Measurements from ENCODE around the gene IWS1. TPM values are rescaled to one million over a fixed set of nuclear protein-coding genes. Genes with fewer than 3 reads are reported as not detected.

The IWS1 gene
- total RNA-seq, 4 donors from 2014 or later: 8.5 to 47.4 (median 33.1) TPM

DNA sequence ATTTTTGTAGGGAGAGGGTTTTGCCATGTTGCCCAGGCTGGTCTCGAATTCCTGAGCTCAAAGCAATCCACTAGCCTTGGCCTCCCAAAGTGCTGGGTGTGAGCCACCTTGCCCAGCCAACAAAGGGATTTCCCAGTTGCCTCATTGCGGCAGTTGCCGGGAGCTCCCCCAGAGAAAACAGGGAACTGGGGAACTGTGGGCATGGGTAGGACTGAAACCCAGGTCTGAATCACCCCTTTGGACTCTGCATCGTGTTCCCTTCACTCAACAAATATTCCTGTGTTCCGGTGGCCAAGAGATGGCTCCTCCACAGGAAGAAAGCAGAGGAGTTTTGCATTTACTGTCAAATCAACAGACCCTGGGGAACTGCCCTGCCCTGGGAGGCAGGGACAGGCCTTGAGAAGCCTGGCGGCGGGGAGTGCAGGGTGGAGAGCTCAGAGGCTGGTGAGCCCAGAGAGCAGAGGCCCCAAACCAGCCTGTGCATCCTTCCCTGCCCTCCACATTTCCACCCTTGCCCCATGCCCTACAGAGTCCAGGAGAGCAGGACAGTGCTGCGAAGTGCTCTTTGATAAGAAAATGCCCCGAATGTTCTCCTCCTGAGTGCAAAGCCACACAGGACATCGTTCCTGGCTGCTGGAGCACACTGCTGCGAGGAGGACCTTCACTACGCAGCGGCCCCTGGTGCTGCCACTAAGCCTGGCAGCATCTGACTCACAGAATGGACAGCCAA is 34.1 kb upstream of the IWS1 start:
- H3K4me1 ChIP-seq: no peaks in the 10 kb centered on the region
- TF ChIP-seq POLR2A (IDR thresholded peaks at IDR 0.05): no peak
- TF ChIP-seq, protein P1, sequence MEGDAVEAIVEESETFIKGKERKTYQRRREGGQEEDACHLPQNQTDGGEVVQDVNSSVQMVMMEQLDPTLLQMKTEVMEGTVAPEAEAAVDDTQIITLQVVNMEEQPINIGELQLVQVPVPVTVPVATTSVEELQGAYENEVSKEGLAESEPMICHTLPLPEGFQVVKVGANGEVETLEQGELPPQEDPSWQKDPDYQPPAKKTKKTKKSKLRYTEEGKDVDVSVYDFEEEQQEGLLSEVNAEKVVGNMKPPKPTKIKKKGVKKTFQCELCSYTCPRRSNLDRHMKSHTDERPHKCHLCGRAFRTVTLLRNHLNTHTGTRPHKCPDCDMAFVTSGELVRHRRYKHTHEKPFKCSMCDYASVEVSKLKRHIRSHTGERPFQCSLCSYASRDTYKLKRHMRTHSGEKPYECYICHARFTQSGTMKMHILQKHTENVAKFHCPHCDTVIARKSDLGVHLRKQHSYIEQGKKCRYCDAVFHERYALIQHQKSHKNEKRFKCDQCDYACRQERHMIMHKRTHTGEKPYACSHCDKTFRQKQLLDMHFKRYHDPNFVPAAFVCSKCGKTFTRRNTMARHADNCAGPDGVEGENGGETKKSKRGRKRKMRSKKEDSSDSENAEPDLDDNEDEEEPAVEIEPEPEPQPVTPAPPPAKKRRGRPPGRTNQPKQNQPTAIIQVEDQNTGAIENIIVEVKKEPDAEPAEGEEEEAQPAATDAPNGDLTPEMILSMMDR (IDR thresholded peaks at IDR 0.05): no peak
- DNase-seq: no peak
- no peaks in the 10 kb centered on the region for H3K36me3 ChIP-seq
- no peak overlapping the region for H3K27ac ChIP-seq
- no peaks in the 10 kb centered on the region for H3K27me3 ChIP-seq
- intact Hi-C loops (cut with DNase I; ENCODE audit: low total_unique reads): no loop called here
- H3K9me3 ChIP-seq: no peaks in the 10 kb centered on the region
- H3K4me3 ChIP-seq: no peak overlapping the region

DNA sequence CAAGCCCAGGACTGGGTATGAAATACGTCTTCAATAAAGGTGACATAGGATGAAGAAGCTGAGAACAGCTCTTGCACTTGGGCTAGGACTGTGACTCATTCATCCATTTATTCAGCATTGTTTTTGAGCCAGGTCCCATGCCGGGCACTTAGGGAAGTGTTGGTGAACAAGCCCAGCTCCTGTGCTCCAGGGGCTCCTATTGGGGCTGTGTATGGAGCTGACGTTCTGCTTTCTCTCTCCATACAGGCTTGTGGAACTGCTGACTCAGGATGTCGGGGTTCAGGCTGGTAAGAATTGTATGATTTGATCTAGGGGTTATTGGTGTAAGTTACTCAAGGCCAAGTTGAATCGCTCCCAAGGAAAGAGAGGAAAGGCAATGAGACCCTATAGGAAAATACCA is 33.2 kb upstream of the IWS1 start:
- Histone ChIP-seq H3K36me3 (no peaks in the 10 kb centered on the region), H3K4me1 (no peaks in the 10 kb centered on the region), H3K27me3 (no peaks in the 10 kb centered on the region), H3K4me3 (no peak overlapping the region), H3K27ac (no peak overlapping the region), H3K9me3 (no peaks in the 10 kb centered on the region)
- TF ChIP-seq, protein P1 (IDR thresholded peaks at IDR 0.05): no peak
- no peak for TF ChIP-seq POLR2A (IDR thresholded peaks at IDR 0.05)
- no peak for DNase-seq
- intact Hi-C loops (cut with DNase I; ENCODE audit: low total_unique reads): no loop called here

DNA sequence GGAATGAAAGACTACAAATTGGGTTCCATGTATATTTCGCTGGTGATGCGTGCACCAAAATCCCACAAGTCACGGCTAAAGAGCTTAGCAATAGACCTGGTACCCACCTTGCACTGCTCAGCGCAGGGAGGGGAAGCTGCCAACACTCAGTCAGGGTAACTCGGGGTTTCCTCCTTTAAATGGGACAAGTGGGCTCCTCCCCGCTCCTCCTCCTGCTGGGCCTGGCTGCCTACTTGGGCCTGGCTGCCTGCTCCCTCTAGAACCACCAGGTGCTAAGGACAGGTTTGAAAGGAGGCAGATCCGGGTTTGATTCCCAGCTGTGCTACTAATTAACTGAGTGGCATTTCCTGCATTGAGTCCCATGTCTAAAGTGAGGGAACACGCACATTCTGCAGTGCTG is 32.6 kb upstream of the IWS1 start:
- no peak for DNase-seq
- intact Hi-C loops (cut with DNase I; ENCODE audit: low total_unique reads): no loop called here

DNA sequence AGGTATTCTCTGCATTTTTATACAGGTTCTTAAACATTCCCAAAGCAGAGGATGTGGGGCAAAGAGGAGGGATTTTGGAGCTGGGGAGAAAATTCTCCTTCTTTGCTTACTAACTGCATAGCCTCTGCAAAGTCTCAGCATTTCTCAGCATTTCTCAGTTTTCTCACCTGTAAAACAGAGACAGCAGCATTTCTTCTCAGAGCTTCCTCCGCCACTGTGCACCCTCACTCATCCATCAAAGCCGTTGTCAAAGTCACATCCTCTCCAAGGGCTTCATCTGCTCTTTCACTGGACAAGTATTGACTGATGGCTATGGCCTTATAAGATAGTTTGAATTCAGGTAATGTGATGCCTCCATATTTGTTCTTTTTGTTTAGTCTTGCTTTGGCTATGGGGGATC is 26.6 kb upstream of the IWS1 start:
- no peaks in the 10 kb centered on the region for H3K4me1 ChIP-seq
- H3K9me3 ChIP-seq: no peaks in the 10 kb centered on the region
- H3K27ac ChIP-seq: no peak overlapping the region
- H3K4me3 ChIP-seq: no peak overlapping the region
- no peaks in the 10 kb centered on the region for H3K36me3 ChIP-seq
- H3K27me3 ChIP-seq: no peaks in the 10 kb centered on the region
- DNase-seq: no peak
- no peak for TF ChIP-seq POLR2A (IDR thresholded peaks at IDR 0.05)
- TF ChIP-seq, protein P1 (IDR thresholded peaks at IDR 0.05): no peak
- intact Hi-C loops (cut with DNase I; ENCODE audit: low total_unique reads): no loop called here

More for the DNA sequence above, 32.6 kb upstream of the IWS1 start:
- Histone ChIP-seq H3K4me3 (no peak overlapping the region), H3K36me3 (no peaks in the 10 kb centered on the region), H3K4me1 (no peaks in the 10 kb centered on the region), H3K27ac (no peak overlapping the region), H3K27me3 (no peaks in the 10 kb centered on the region), H3K9me3 (no peaks in the 10 kb centered on the region)
- no peak for TF ChIP-seq POLR2A (IDR thresholded peaks at IDR 0.05)
- TF ChIP-seq, protein P1 (IDR thresholded peaks at IDR 0.05): no peak

DNA sequence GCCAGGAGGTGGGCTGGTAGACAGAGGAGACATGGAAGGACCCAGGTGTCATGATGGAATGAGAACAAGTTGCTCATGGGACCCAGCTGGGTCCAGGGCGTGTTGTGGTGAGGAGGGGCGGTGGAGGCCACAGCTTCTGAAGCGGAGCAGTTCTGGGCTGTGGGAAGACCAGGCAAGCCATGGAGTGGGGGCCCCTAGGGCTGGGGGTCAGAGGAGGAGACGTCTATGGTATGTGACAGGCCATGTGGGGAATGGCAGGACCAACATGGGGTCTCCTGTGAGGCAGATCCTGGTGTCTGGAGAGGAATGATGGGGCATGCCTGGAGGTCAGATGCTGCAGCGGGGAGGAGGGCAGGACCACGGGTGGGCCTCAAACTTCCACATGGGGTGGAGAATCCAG is 26.0 kb upstream of the IWS1 start:
- intact Hi-C loops (cut with DNase I; ENCODE audit: low total_unique reads): no loop called here
- no peaks in the 10 kb centered on the region for H3K9me3 ChIP-seq
- no peaks in the 10 kb centered on the region for H3K36me3 ChIP-seq
- no peak overlapping the region for H3K4me3 ChIP-seq
- no peak for DNase-seq
- TF ChIP-seq POLR2A (IDR thresholded peaks at IDR 0.05): no peak
- TF ChIP-seq, protein P1 (IDR thresholded peaks at IDR 0.05): no peak
- H3K27ac ChIP-seq: no peak overlapping the region
- H3K27me3 ChIP-seq: no peaks in the 10 kb centered on the region
- no peaks in the 10 kb centered on the region for H3K4me1 ChIP-seq

All from uterus (tissue), 4 donors.